Measurements from ENCODE around the gene DNAI1.
"Not testable (repeated sequence)": the region's sequence is repeated elsewhere in the genome, so short reads cannot be mapped to it uniquely, and the experiment has no call there.

The DNAI1 gene

DNA sequence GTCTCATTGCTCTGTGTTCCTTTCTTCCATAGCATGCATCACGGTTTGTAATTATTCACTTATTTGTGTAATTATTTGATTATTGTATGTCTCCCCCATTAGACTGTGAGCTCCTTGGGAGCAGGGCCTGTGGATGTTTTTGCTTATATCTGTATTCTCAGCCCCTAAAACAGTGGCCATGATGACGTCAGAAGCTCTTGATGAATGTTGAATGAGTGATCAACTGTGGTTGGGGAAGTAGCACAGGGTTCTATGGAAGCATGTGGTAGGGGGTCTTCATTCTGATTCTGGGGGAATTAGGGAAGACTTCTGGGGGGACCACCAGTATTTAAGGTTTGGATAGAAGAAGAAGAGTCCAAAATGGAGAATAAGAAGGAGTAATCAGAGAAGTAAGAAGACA, 6.0 kb downstream of the DNAI1 start:
- no peak for DNase-seq (ENCODE audit: low read depth, low spot score)
- TF ChIP-seq, protein P1, sequence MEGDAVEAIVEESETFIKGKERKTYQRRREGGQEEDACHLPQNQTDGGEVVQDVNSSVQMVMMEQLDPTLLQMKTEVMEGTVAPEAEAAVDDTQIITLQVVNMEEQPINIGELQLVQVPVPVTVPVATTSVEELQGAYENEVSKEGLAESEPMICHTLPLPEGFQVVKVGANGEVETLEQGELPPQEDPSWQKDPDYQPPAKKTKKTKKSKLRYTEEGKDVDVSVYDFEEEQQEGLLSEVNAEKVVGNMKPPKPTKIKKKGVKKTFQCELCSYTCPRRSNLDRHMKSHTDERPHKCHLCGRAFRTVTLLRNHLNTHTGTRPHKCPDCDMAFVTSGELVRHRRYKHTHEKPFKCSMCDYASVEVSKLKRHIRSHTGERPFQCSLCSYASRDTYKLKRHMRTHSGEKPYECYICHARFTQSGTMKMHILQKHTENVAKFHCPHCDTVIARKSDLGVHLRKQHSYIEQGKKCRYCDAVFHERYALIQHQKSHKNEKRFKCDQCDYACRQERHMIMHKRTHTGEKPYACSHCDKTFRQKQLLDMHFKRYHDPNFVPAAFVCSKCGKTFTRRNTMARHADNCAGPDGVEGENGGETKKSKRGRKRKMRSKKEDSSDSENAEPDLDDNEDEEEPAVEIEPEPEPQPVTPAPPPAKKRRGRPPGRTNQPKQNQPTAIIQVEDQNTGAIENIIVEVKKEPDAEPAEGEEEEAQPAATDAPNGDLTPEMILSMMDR (IDR thresholded peaks at IDR 0.05; ENCODE audit: low read depth, low read length): no peak
- in situ Hi-C loops (cut with HindIII; ENCODE audit: low sequenced_read_pairs): no loop called here
- no peak overlapping the region for H3K4me3 ChIP-seq (ENCODE audit: low read depth, low read length)

DNA sequence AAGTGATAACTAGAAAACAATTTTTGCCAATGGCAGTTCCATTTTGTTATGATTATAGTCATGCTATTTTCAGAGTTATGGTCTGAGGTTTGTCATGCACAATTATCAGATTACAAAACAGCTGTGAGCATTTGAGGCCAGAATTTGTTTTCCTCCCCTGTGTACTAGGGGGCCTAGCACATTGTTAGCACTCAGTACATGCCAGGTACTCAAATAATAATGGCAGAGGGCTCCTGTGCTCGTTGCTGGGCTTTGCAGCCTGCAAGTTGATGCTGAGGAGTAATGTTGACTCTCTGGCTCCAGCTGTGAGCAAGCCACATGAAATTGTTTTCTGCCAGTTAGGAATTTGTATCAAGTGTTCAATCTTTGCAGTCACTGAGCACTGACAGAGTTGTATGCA, 6.9 kb downstream of the DNAI1 start:
- in situ Hi-C loops (cut with HindIII; ENCODE audit: low sequenced_read_pairs): no loop called here

DNA sequence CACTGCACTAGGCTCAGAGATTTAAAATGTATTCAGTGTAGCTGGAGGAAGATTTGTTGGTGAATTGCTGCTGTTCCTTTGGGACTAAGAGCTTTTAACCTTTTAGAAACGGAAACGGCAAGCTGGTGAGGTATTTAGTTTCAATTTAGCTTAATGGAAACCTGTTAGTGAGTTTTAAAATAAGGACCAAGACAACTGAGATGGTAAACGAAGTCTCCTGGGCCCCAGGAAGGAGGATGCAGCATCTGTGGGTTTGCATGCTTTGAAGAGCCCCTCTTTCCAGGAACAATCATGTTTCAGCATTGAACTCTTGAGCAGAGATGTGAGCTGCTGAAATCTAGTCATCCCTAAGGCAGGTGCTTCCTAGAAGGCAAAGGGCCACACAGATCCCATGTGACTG, 16.5 kb downstream of the DNAI1 start:
- no peak for DNase-seq (ENCODE audit: low read depth, low spot score)
- in situ Hi-C loops (cut with HindIII; ENCODE audit: low sequenced_read_pairs): no loop called here

More for the DNA sequence above, 6.9 kb downstream of the DNAI1 start:
- TF ChIP-seq, protein P1 (IDR thresholded peaks at IDR 0.05; ENCODE audit: low read depth, low read length): no peak
- H3K4me3 ChIP-seq (ENCODE audit: low read depth, low read length): no peak overlapping the region
- DNase-seq (ENCODE audit: low read depth, low spot score): no peak

DNA sequence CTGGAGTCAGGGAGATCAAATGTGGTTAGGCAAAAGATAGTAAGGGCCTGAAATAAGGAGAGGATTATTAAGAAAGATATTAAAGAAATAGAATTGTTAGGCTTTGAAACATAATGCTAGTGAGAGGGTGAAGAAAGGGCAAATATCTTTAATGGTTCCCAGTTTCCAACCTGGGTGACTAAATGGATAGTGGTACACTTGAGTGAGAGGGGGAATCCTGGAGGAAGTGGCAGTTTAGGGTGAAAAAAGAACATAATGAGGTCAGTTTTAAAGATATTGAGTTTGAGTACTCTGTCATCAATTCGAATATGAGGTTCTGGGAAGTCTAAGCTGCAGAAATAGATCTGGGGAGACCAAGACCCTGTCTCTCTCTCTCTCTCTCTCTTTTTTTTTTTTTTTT, 18.9 kb downstream of the DNAI1 start:
- in situ Hi-C loops (cut with HindIII; ENCODE audit: low sequenced_read_pairs): no loop called here
- H3K4me3 ChIP-seq (ENCODE audit: low read depth, low read length): no peak overlapping the region
- no peak for DNase-seq (ENCODE audit: low read depth, low spot score)
- TF ChIP-seq, protein P1 (IDR thresholded peaks at IDR 0.05; ENCODE audit: low read depth, low read length): no peak

More for the DNA sequence above, 16.5 kb downstream of the DNAI1 start:
- H3K4me3 ChIP-seq (ENCODE audit: low read depth, low read length): no peak overlapping the region
- TF ChIP-seq, protein P1 (IDR thresholded peaks at IDR 0.05; ENCODE audit: low read depth, low read length): no peak

DNA sequence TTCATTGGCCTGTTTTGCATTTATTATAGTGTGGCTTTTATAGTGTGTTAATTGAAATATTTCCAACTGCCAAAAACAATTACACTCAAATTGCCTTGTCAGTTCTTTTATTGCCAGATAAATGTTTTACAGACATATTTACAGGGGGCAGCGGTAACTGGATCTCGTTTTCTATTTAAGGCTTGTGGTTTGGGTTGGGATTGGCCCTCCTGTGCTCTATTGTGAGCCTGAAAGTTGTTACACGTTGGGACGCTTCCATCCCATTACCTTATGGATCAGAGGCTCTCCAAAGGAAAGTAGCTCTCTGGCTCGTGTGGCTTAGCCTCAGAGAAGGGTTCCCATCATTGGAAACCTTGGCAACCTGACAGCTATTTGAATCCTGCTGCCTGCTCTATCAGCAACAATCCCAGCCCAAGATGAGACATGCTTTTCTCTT, 20.8 kb downstream of the DNAI1 start:
- TF ChIP-seq, protein P1 (IDR thresholded peaks at IDR 0.05; ENCODE audit: low read depth, low read length): no peak
- no peak overlapping the region for H3K4me3 ChIP-seq (ENCODE audit: low read depth, low read length)
- in situ Hi-C loops (cut with HindIII; ENCODE audit: low sequenced_read_pairs): no loop called here
- no peak for DNase-seq (ENCODE audit: low read depth, low spot score)

DNA sequence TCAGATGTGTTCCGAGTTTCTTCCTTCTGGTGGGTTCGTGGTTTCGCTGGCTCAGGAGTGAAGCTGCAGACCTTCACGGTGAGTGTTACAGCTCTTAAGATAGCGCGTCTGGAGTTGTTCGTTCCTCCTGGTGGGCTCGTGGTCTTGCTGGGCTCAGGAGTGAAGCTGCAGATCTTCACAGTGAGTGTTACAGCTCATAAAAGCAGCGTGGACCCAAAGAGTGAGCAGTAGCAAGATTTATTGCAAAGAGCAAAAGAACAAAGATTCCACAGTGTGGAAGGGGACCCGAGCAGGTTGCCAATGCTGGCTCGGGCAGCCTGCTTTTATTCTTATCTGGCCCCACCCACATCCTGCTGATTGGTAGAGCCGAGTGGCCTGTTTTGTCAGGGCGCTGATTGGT, 23.0 kb downstream of the DNAI1 start:
- in situ Hi-C loops (cut with HindIII; ENCODE audit: low sequenced_read_pairs); DNase-seq (ENCODE audit: low read depth, low spot score); H3K4me3 ChIP-seq (ENCODE audit: low read depth, low read length): not testable (repeated sequence)

DNA sequence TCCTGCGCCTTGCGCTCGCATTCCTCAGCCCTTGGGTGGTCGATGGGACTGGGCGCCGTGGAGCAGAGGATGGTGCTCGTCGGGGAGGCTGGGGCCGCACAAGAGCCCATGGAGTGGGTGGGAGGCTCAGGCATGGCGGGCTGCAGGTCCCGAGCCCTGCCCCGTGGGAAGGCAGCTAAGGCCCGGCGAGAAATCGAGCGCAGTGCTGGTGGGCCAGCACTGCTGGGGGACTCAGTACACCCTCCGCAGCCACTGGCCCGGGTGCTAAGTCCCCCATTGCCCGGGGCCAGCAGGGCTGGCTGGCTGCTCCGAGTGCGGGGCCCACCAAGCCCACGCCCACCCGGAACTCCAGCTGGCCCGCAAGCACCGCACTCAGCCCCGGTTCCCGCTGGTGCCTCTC, 24.1 kb downstream of the DNAI1 start:
- H3K4me3 ChIP-seq (ENCODE audit: low read depth, low read length); DNase-seq (ENCODE audit: low read depth, low spot score); in situ Hi-C loops (cut with HindIII; ENCODE audit: low sequenced_read_pairs): not testable (repeated sequence)

DNA sequence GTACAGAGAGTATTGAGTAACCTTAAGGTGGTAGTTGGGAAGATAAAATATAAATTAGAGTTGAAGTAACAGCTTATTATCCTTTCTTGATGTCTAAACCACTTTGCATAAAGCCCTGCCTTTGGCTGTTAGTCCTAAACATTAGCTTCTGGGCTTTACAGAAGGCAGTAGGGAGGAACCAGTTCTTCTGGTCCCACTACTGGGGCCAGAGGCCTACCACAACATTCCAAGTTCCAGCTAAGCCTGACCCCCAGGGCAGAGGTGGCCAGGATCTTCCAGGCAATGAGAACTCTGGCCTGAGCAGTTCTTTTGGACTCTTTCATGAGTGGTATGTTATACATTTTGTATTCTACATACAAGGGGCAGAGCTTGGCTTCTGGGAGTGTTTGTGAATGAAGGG, 26.1 kb downstream of the DNAI1 start:
- DNase-seq (ENCODE audit: low read depth, low spot score): no peak
- TF ChIP-seq, protein P1 (IDR thresholded peaks at IDR 0.05; ENCODE audit: low read depth, low read length): no peak
- no peak overlapping the region for H3K4me3 ChIP-seq (ENCODE audit: low read depth, low read length)
- in situ Hi-C loops (cut with HindIII; ENCODE audit: low sequenced_read_pairs): no loop called here
